HG02852 (cell line): ENCODE results near the gene KLF4.

Source experiments
- ATAC-seq: cut with Tn5 transposase; IDR thresholded peaks from one replicate; pipeline ENCODE4 v1.9.1; 2021; ENCODE audit warnings: mild to moderate bottlenecking, moderate library complexity; ENCODE audit not compliant: unreplicated experiment

The KLF4 gene

DNA sequence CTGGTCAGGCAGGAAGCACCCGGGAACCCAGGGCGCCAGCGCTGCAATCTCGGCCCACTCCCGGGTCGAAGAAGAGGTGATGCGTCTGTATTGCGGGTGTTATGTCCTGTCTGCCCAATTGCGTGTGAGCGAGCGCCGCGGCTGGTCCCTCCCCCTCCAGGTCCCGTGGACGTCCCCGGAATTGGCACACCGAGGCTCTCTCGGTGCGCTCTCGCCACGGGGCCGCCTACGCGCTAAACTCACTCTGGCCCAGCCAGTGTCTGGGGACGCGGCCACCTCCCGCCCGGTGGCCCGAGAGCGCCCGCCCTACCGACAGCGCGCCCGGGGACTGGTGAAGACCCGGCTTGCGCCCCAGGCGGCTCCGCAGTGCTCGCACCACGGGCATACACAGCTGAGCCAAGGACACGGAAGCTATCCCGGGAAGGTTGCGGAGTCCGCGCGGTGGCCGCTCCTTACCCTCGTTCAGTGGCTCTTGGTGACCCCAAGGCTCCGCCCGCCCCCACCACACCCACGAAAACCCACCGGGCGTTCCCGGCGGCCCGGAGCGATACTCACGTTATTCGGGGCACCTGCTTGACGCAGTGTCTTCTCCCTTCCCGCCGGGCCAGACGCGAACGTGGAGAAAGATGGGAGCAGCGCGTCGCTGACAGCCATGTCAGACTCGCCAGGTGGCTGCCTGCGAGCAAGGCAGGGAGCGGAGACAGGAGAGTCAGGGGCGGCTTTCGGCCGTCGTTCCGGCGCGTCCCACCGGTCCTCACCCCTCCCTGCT lies 1.0 kb downstream of the KLF4 start:
- no peak for ATAC-seq

- ATAC-seq: no peak
Measured at GRCh38 chr9:107487521-107488374, 1.8 kb downstream of the KLF4 start.

GRCh38 chr9:107486674-107487520 lies 2.7 kb downstream of the KLF4 start:
- no peak for ATAC-seq

GRCh38 chr9:107485458-107486043 lies 4.0 kb downstream of the KLF4 start:
- no peak for ATAC-seq

DNA sequence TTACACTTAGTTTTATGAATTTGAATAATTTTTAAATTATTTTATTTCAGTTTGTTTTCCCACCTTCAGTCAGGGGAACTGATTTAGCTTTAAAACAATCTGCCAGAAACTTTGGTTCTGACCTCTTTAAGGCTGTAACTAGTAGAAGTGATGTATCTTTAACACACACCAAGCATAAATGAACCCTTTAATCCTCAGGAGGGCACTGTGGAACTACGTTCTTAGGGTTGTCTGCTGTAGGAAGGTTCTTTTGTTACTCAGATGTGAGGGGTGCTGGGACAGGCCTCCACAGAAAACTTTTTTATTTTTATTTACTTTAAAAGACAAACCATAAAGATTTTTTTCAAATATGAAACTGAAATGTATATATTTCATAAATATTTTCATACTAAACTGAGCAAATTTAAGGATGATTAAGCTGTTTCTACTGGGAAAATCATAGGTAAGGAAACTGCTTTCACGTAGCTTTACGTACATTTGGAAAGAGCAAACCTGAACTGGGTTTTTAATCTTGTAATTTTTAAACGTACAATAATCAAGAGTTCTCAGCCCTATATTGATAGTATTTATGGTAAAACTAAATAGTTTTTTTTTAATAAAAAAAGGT lies 5.3 kb downstream of the KLF4 start:
- no peak for ATAC-seq

DNA sequence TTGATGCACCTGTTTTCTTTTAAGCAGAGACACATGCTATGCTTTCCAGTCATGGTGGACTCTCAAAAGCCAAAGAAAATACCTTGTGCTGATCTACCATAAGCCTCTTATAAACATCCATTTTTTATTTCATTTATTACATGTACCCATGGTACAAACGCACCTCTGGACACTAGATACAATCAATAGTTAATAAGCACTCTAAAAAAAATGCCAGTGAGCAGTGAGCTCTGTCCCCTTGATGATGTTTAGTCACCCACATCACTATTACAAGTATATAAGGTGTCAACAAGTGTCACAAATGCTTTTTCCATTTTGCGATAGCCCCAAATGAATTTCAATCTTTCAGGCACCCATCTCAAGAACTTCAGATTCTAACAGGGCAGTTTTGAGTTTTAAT lies 5.9 kb downstream of the KLF4 start:
- ATAC-seq: no peak

DNA sequence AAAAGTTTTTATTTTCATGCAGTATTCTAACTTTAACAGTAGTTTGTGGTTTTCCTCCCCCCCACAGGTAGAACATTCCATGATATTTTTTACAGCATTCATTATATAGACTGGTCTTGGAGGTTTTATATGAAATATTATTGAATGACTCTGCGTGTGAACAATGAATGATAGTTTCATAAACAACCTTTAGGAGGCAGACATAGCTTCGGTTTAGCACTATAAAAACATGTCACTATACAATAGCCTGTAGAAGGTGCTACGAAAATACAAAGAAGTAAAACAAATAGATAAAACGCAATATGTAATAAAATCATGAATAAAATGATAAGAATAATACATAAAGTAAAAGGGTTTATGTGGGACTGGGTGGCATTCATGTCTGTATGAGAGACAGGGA lies 8.5 kb downstream of the KLF4 start:
- ATAC-seq: no peak

DNA sequence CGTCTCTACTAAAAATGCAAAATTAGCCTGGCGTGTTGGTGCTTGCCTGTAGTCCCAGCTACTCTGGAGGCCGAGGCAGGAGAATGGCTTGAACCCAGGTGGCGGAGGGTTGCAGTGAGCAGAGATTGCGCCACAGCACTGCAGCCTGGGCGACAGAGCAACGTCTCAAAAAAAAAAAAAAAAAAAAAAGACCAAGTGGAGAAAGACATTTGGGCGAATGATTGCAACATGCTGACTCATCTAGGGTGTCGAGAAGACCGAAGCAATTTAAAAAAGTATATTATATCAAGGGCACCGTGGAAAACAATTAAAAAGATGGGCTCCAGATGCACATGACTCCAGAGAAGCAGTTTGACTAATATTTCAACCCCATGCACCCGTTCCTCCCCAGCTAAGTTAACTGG lies 9.2 kb downstream of the KLF4 start:
- no peak for ATAC-seq

GRCh38 chr9:107478805-107479204 lies 10.8 kb downstream of the KLF4 start:
- ATAC-seq: no peak

DNA sequence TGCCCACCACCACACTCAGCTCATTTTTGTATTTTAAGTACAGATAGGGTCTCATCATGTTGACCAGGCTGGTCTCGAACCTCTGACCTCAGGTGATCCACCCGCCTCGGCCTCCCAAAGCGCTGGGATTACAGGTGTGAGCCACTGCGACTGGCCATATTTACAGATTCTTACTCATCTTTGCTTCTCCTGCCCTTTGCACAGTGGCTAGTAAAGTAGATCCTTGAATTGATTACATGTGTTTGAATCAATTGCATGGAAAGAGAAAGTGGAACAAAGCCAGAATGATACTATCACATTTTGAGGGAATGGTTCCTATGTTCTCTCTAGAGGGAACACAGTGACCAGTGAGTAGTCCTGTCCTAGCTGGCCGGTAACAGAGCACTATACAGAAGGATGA lies 15.4 kb downstream of the KLF4 start:
- ATAC-seq: no peak

DNA sequence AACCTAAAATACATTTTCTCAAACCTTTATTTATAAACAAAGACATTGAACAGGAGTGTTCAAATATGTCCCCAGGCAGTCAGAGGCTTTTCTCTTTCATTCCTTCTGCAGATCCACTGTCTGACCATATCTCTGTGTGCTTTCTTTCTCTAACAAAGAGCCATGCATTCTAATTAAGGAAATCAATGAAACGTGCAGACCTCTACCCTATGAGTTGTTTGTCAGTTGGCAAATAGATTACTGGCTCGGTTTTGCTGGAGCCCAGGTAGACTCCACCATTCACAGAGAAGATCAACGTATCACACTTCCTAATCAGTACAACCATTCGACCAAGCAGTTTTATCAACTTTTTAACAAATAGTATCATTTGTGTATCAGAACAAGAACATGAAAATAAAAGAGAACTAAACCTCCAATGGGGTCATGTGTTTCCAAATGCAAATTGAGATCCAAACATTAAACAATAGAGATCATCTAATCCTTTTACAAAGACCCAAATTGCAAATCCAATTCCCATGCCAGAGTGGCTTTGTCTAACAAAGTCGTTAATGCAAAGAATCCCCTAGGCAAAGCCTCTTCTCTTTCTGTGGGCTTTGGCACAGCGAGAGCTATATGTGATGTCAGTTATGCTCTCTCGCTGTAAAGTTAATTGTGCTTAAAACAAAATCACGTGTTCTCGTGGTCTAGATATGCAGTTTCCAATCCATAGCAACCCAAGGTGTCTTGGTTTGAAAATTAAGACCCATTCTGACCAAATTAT lies 16.8 kb downstream of the KLF4 start:
- ATAC-seq: no peak

DNA sequence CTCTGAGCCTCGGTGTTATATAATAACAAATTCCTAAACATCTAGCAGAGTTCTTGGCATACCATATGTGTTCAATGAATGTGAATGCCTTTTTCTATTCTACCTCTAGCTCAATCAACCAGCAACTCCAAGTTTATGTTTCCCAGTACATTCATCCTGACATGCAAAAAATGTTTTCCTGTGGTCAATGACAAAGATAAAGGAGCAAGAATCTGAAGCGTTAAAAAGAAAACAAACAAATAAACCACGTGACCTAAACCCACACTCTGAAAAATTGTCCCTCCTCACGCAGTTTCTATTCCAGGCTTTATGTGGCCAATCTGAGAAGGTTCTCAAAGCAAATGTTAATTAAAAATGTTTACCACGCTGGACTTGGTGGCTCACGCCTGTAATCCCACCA lies 18.0 kb downstream of the KLF4 start:
- no peak for ATAC-seq

- ATAC-seq: no peak
Measured at GRCh38 chr9:107467416-107467815, 22.2 kb downstream of the KLF4 start.

DNA sequence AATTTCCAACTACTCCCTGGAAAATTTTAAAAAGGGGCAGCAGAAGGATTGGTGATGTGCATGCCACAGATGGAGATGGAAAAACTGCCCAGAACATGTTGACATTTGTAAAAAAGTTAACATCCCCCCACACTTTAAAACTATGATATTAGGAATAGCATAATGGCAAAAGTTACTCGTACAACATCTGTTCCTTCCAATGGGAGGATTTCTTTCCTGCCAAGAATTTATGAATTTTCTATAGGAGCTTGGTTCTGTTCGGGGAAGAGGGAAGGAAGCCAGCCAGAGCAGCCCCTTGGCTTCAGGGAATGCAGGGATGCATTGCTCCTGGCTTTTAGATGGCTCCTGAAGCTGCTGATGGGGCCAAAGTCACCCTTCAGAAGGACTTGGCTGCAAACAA lies 22.7 kb downstream of the KLF4 start:
- no peak for ATAC-seq

- ATAC-seq: no peak
Measured at GRCh38 chr9:107465467-107466451, 23.8 kb downstream of the KLF4 start.

DNA sequence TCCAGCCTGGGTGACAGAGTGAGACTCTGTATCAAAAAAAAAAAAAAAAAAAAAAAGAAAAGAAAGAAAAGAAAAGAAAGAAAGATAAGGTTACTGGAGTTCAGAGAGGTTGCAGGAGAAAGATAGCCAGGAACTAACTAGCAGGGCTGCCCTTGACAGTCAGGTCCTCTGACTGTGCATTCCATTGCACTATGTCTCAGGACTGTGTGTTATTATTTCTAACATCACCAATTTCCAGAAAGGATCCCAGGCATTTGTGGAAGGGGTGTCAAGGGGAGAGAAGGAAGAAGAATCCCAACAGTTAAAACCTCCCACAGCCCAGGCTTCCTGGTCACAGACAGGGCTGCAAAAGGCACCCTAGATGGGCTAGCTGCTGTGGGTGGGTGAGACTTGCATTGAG lies 25.1 kb downstream of the KLF4 start:
- ATAC-seq: no peak

- ATAC-seq: no peak
Measured at GRCh38 chr9:107462691-107463090, 26.9 kb downstream of the KLF4 start.

DNA sequence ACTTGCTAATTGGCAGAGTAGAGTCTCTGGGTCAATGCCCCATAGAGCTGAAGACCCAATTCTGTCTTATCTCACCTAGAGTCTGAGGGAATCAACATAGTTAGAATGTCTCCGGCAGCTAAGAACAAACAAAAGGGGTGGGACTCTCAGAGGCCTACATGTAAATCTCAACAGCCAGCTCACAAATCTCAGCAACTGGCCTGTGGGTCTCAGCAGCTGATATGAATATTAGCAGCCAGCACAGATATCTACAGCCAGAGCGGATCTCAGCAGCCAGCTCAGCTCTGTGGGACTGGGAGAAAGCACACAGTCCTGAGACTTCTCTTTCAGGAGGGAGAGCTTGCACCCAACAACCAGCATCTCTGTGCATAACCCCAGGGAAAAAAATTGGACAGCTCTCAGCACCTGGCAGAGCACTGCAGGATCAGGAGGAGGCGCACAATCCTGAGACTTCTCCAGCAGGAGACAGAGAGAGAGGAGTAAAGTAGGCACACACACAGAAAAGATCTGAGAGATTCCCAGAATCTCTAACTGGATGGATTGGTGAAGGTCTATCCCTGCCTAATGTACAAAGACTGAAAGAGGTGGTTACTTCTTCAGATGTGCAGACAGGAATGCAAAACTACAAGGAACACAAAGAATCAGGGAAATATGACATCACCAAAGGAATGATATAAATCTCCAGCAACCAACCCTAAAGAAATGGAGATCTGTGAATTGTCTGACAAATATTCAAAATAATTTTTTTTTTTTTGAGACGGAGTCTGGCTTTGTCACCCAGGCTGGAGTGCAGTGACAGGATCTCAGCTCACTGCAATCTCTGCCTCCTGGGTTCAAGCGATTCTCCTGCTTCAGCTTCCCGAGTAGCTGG lies 29.2 kb downstream of the KLF4 start:
- ATAC-seq: no peak
